Stimulated activated naive CD8-positive, alpha-beta T cell treated with anti-CD3 and anti-CD28 coated beads, Interleukin-15, Interleukin-2, amounts not matched to agents 100 U/mL and 50 U/mL, for 24 hours (primary cell): ENCODE measurements around the gene CCND2.
A peak's percentile ranks its signal among the peaks of the same experiment; 100 is the strongest.

Source experiments
- ATAC-seq: fragments of 150-1000 bp; cut with Tn5 transposase; one replicate; pipeline ENCODE4 v1.10.0; 2021
- DNase-seq: peaks from one replicate; pipeline ENCODE4 v3.0.0; 2021

Gene CCND2

DNA sequence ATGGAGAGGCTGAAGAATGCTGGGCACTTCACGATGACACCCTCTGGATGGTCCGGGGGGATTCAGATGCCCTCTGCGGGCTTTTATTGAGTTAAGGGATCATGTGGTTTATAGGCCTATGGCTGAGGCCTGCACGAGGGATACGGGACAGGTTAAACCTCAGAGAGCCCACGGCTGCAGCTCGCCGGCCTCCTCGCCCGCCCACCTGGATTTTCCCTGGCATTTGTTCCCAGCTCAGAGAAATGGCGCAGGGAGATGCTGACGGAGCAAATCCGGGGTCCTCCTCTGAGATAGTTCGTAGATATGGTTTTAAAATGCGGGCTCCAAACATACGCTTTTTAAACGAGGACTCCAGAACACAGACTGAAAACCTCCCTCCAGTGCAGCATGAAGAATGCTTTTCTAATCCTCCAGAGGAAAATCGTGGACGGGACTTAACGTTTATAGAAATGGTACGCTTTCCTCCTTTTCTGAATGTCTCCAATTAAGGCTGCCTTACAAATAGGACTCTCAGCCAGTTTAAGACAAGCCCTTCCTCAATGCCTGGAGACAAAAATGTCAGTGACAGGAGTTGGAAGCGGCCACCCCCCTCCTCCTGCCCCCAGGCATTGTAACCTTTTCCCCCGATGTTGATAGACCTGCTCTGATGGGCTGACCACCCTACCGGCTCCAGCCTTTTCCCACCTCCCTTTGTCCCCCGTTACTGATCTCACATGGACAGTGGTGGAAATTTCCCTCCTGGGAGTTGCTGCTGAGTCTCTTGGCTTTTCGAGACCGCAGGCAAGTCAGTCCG lies 16.6 kb downstream of the CCND2 start:
- DNase-seq (no peak), ATAC-seq (no peak)

DNA sequence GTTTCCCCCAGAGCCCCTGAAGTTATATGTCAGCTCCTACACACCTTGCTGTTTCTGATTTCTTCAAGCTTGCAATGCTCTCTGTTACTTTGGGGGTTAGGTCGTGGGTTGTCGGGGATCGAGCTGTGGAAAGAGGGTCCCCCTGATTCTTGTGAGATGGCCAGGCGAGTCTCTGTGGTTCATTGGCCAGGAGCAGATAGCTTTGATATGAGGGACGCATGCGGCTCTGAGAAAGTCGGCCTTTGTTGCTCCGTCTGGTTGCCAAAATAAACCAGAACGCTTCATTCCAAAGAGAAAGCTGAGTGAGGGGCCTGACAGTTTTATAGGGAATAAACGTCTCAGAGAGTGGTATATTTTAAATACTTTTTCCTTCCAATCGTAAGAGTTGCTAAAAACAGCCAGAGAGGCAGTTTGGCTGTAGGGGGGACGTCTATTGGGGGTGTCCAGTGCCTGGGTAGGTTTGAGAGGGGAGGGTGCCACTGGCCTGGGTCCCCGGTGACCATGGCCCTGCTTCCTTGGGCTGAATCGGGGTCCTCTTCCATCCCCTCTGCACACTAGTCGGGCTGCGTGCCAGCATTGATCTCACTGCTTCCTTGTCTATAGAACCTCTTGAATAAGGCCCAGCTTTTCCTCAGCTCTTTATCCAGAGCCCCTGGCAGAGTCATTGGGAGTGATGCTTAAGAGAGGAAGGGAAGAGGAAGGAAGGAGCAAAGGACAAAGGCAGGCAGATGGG lies 18.9 kb downstream of the CCND2 start:
- DNase-seq: no peak

DNA sequence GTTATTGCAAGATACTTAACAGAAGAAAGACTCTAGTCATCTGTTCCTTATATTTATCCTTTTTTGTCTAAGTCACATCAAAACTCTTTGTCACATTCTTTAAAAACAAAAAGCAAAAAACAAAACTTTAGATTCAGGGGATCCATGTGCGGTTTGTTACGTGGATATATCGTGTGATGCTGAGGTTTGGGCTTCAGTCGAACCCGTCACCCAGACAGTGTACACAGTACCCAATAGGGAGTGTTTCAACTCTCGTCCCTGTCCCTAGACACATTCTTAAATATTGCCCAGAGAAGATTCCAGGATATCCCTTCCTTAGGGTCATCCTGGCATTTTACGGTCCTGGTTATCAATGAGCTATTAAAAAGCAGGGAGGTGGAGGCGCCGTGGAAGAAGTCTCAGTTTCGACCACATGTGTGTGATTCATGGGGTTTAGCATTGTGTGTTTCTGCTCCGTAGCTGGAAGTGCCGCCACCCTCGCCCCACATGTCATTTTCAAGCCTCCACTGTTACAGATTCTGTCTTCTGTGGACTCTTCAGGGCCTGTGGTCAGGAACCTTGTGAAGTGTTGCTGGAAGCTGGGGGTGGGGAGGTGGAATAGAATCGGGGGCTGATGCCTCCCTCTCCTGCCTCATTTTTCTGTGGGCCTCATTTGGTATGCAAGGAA lies 19.9 kb downstream of the CCND2 start:
- ATAC-seq: peak; percentile 85
- DNase-seq: peak; percentile 60

More for the DNA sequence above, 18.9 kb downstream of the CCND2 start:
- ATAC-seq: no peak

DNA sequence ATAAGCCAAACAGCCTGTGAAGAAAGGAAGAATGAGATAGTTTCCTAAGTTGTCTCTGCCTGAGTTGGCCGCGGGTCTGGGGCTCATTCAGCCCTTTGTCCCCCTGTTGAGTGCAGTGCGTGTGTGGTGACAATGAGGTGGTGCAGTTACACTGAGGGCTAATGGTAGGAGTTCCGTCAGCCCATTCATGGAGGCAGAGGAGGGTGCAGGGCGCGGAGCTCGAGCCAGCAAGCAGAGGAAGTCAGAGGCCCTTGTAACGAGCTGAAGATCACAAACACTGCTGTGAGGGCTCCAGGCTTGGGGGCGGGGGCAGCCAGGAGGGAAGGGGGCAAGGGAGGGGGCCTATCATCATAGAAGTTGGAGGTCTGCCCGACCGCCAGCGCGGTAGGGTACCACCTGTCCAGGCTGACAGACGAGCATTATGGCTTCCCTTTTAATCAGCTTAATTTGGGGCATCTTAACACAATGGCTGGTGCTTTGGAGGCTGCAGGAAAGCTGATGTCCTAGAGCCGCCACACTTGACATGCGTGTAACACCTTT lies 20.5 kb downstream of the CCND2 start:
- DNase-seq (no peak), ATAC-seq (peak; percentile 19)

GRCh38 chr12:4296751-4297150 lies 23.2 kb downstream of the CCND2 start:
- DNase-seq (no peak), ATAC-seq (no peak)

DNA sequence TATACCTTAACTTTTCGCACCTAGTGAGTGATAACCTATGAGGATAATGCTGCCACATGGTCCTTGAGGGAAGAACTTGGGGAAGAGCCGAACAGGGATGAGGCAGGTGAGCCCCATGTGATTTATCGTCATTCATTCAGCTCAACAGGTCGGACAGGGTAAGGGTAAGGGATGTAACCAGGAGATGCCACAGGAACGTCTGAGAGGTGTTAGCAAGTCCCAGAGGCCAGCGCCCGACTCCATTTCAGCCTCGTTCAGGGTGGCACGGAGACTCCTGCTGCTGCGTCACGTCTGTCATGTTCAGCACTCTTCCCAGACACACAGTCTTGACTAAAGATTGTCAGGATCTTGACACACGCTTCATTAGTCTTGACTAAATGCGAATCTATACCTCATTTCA lies 24.1 kb downstream of the CCND2 start:
- no peak for ATAC-seq
- DNase-seq: no peak

DNA sequence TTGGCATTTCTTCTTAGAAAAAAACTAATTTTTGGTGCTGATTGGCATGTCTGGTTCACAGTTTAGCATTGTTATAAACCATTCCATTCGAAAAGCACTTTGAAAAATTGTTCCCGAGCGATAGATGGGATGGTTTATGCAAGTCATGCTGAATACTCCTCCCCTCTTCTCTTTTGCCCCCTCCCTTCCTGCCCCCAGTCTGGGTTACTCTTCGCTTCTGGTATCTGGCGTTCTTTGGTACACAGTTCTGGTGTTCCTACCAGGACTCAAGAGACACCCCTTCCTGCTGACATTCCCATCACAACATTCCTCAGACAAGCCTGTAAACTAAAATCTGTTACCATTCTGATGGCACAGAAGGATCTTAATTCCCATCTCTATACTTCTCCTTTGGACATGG lies 27.3 kb downstream of the CCND2 start:
- DNase-seq (no peak), ATAC-seq (no peak)

GRCh38 chr12:4301932-4302501 lies 28.5 kb downstream of the CCND2 start:
- no peak for DNase-seq
- no peak for ATAC-seq

- DNase-seq (no peak), ATAC-seq (no peak)
These were observed 29.3 kb downstream of the CCND2 start for GRCh38 chr12:4302881-4303280.

DNA sequence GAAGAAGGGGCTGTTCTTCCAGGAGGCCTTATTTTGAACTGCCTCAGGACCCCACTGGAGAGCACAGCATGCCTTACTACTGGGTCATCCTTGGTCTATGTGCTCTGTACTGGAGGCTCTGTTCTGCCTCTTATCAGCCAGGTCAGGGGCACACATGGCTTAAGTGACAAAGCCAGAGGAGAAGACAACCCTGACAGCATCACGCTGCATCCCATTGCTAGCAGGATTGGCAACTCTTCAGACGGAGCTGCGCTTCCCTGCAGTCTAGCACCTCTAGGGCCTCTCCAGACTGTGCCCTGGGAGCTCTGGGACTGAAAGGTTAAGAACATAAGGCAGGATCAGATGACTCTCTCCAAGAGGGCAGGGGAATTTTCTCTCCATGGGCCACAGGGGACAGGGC lies 30.2 kb downstream of the CCND2 start:
- ATAC-seq: peak; percentile 6
- DNase-seq: no peak

GRCh38 chr12:4307593-4308333 lies 34.2 kb downstream of the CCND2 start:
- DNase-seq (no peak), ATAC-seq (peak; percentile 45)

DNA sequence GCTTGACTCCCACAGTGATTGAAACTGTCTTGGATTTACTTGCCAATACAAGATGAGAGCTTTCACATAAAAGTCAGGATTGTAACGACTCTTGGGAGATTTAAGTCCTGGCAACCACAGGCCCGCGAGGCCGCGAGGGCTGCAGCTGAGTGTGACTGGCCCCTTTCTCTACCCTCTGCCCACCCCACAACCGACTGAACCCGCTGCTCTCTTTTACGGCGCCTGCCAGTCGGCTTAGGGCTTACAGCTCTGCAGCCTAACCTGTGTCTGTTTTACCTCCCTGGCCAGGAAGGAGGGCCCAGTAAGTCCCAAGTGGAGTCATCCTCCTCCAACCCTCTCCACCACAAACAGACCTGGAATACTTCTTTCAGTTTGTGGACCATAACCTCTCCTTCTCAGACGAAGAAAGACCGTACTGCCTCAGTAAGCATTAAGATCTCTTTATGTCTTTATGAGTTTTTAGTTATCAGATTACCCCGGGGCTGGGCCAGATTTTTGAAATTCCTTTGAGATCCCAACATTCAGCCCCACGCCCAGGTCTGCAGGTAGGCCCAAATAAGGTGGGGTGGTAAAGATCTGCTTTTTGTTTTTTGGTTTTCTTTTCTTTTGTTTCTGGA lies 34.9 kb downstream of the CCND2 start:
- no peak for DNase-seq

GRCh38 chr12:4311776-4312175 lies 38.2 kb downstream of the CCND2 start:
- no peak for ATAC-seq
- no peak for DNase-seq

More for the DNA sequence above, 34.9 kb downstream of the CCND2 start:
- no peak for ATAC-seq

DNA sequence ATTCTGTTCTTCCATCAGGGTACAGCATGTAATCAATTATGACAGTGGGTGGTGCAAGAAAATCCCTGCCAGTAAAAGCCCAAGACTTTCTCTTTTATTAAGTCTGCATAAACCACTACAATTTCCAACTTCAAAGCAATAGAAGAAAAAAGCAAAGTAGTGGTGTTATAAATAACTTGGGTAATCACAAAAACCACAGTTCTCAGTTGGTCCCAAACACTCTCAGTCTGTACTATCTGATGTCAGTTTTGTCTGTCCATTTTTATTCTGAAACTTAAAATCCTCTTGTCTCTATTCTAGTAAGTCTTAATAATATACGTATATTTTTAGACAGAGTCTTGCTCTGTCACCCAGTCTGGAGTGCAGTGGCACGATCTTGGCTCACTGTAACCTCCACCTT lies 38.7 kb downstream of the CCND2 start:
- ATAC-seq (no peak), DNase-seq (no peak)

GRCh38 chr12:4320497-4320852 lies 46.9 kb downstream of the CCND2 start:
- DNase-seq: no peak
- peak; percentile 39 for ATAC-seq

DNA sequence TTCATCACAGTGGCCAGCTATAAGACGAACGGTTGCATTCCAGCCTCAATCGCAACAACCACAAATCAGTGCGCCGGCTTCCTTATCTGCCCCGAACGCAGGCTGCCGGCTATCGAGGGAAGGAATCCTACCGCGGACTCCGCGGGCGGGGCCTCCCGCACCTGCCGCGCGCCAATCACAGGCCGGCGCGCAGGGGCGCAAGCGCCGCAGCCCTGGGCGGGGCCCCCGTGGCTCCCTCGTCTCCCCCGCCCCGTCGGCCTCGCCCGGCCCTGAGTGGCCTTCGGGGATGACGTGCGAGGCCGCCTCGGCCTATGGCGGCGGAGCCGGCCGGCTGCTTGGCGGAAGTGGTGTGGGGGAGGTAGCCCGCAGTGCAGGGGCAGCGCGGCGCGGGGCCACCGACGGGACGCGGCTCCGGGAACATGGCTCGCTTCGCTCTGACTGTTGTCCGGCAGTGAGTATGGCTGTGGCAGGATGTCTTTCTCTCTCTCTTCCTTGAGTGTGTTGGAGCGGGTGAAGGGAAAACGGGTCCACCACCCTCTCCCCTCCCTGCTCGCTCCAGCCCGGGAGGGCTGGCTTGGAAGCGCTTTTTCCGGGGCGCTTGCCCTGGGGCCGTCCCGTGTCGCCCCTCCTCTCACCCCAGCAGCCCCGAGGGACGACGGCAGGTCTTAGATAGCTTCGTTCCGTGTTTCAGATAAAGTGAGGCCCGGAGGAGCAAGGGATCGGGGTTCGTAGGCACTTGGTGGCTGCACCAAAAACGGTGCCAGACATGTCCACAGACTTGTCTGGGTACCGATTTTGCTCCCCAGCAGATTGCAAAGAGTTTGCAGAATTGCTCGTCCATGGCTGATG lies 47.5 kb downstream of the CCND2 start, which contains the start of gene TIGAR:
TIGAR (plus strand) TSS at position 361 of the 849 bp plus-strand sequence; CDS start at position 420, 59 bp downstream.
- DNase-seq (peak; percentile 95), ATAC-seq (peak; percentile 100)

GRCh38 chr12:4322726-4323125 lies 49.2 kb downstream of the CCND2 start:
- ATAC-seq: no peak
- DNase-seq: no peak
